Loucy (cell line): ENCODE data around the gene ZFY.
"Not testable (repeated sequence)": the region's sequence is repeated elsewhere in the genome, so short reads cannot be mapped to it uniquely, and the experiment has no call there.

ENCODE experiments used
- EZH2phosphoT487 ChIP-seq: fragments of 200-600 bp; IDR thresholded peaks from 2 replicates; pipeline ENCODE4 v1.6.1; 2018; ENCODE audit warnings: antibody characterized with exemption, mild to moderate bottlenecking, moderate library complexity, borderline replicate concordance
- TF ChIP-seq, protein P1 (sequence below): fragments of 200-600 bp; sonication (generic); conservative IDR thresholded peaks from 2 replicates; pipeline ENCODE4 v1.5.1; 2014; ENCODE audit warnings: mild to moderate bottlenecking, antibody characterized with exemption, low read length

DNA sequence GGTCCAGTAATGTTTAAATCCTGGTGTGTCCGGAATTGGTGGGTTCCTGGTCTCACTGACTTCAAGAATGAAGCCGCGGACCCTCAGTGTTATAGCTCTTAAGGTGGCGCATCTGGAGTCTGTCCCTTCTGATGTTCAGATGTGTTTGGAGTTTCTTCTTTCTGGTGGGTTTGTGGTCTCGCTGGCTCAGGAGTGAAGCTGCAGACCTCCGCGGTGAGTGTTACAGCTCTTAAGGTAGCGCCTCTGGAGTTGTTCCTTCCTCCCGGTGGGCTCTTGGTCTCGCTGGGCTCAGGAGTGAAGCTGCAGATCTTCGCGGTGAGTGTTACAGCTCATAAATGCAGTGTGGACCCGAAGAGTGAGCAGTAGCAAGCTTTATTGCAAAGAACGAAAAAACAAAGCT, 62.2 kb downstream of the ZFY start:
- TF ChIP-seq, protein P1, sequence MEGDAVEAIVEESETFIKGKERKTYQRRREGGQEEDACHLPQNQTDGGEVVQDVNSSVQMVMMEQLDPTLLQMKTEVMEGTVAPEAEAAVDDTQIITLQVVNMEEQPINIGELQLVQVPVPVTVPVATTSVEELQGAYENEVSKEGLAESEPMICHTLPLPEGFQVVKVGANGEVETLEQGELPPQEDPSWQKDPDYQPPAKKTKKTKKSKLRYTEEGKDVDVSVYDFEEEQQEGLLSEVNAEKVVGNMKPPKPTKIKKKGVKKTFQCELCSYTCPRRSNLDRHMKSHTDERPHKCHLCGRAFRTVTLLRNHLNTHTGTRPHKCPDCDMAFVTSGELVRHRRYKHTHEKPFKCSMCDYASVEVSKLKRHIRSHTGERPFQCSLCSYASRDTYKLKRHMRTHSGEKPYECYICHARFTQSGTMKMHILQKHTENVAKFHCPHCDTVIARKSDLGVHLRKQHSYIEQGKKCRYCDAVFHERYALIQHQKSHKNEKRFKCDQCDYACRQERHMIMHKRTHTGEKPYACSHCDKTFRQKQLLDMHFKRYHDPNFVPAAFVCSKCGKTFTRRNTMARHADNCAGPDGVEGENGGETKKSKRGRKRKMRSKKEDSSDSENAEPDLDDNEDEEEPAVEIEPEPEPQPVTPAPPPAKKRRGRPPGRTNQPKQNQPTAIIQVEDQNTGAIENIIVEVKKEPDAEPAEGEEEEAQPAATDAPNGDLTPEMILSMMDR: not testable (repeated sequence)
- not testable (repeated sequence) for TF ChIP-seq EZH2phosphoT487
